IPS-15b (cell line): ENCODE data around the gene ENO1.

Experiments used
- H3K27me3 ChIP-seq: one replicate; pipeline ENCODE4 v1.6.1; 2013; ENCODE audit warnings: low read length; ENCODE audit not compliant: control insufficient read depth, insufficient read depth
- H3K36me3 ChIP-seq: one replicate; pipeline ENCODE4 v1.6.1; 2013; ENCODE audit warnings: low read length; ENCODE audit not compliant: control insufficient read depth, insufficient read depth
- H3K4me1 ChIP-seq: one replicate; pipeline ENCODE4 v1.6.1; 2013; ENCODE audit warnings: mild to moderate bottlenecking, low read length; ENCODE audit not compliant: control insufficient read depth, insufficient read depth
- H3K4me3 ChIP-seq: one replicate; pipeline ENCODE4 v1.5.1; 2013; ENCODE audit warnings: low read depth, low read length
- H3K9ac ChIP-seq: one replicate; pipeline ENCODE4 v1.6.1; 2013; ENCODE audit warnings: low read depth, mild to moderate bottlenecking, low read length
- H3K9me3 ChIP-seq: one replicate; pipeline ENCODE4 v1.6.1; 2013; ENCODE audit warnings: mild to moderate bottlenecking, low read length; ENCODE audit not compliant: control insufficient read depth, insufficient read depth

ENO1 gene

GRCh38 chr1:8813016-8813763, 65.3 kb downstream of the ENO1 start:
- Histone ChIP-seq H3K36me3 (no peaks in the 10 kb centered on the region), H3K27me3 (no peaks in the 10 kb centered on the region), H3K9me3 (no peaks in the 10 kb centered on the region), H3K4me3 (no peak overlapping the region), H3K4me1 (peaks cover 12% of the 10 kb centered on the region), H3K9ac (no peak overlapping the region)

GRCh38 chr1:8812081-8812480, 66.4 kb downstream of the ENO1 start:
- no peak overlapping the region for H3K4me3 ChIP-seq
- no peaks in the 10 kb centered on the region for H3K27me3 ChIP-seq
- no peaks in the 10 kb centered on the region for H3K36me3 ChIP-seq
- H3K9me3 ChIP-seq = no peaks in the 10 kb centered on the region
- H3K4me1 ChIP-seq = peaks cover 12% of the 10 kb centered on the region
- H3K9ac ChIP-seq = no peak overlapping the region
